ENCODE measurements around the gene SLC35B2.
A peak's percentile ranks its signal among the peaks of the same experiment; 100 is the strongest.

Gene SLC35B2

GRCh38 chr6:44255105-44255808 is 2.1 kb downstream of the SLC35B2 start:
- Histone ChIP-seq H3K4me2 (ENCODE audit: low read length) (no peak overlapping the region), H3K36me3 (ENCODE audit: control insufficient read depth, insufficient read depth, low read length) (no peaks in the 10 kb centered on the region), H3K4me1 (peaks cover 12% of the 10 kb centered on the region), H3K79me2 (no peaks in the 10 kb centered on the region), H3K4me3 (ENCODE audit: low read depth, low read length) (no peak overlapping the region), H3K27ac (no peak overlapping the region), H3K27me3 (ENCODE audit: control insufficient read depth, insufficient read depth, low read length) (no peaks in the 10 kb centered on the region), H3K9ac (no peak overlapping the region), H3K9me3 (ENCODE audit: control insufficient read depth, low read length) (no peaks in the 10 kb centered on the region), H2AFZ (no peak overlapping the region)
- TF ChIP-seq CTCF (IDR thresholded peaks at IDR 0.05) = no peak

DNA sequence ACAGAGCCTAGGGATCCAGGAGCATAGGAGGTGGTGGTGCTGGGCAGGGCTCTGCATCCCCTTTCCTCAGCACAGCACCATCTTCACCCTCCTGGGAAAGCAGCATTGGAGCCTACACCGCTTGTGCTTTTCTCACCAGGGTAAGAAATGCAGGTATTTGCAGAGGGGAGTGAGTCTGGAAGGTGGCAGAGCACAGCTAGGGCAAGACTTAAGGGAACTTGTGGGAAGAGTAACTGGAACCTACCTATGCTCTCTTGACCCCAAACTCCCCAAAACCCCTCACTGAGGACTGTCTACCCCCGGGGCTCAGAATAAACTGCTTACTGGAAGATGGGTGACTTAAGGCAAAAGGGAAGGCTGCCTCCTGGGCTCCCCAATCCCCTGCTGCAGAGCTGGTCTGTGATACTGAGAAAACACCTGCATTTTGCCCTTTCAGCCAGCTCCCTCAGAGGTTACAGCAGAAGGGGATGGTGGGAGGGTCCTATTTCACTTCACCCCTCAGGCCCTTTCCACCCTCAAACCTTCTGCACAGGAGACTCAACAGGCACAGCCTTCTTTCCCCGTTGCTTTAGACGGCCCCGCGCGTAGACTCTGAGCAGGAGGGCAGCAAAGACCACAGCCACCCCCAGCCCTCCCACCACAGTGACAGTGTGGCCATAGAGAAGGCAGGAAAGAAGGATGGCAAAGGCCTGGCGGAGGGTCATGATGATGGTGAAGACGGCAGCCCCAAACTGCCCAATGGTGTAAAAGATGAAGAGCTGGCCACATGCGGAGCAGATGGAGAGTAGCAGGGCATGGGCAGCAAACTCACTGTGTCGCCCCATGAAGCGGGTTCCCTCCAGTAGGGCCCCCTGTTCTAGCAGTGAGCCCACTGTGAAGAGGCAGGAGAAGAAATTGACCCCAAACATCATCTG is 2.9 kb downstream of the SLC35B2 start:
- Histone ChIP-seq H3K27me3 (ENCODE audit: control insufficient read depth, insufficient read depth, low read length) (no peaks in the 10 kb centered on the region), H3K4me3 (ENCODE audit: low read depth, low read length) (no peak overlapping the region), H3K27ac (no peak overlapping the region), H2AFZ (no peak overlapping the region), H3K36me3 (ENCODE audit: control insufficient read depth, insufficient read depth, low read length) (no peaks in the 10 kb centered on the region), H3K79me2 (no peaks in the 10 kb centered on the region), H3K4me2 (ENCODE audit: low read length) (no peak overlapping the region), H3K4me1 (peaks cover 12% of the 10 kb centered on the region), H3K9ac (no peak overlapping the region), H3K9me3 (ENCODE audit: control insufficient read depth, low read length) (no peaks in the 10 kb centered on the region)
- no peak for TF ChIP-seq CTCF (IDR thresholded peaks at IDR 0.05)

- no peak overlapping the region for H3K4me3 ChIP-seq (ENCODE audit: low read depth, low read length)
- H2AFZ ChIP-seq = no peak overlapping the region
- peak; percentile 44 for TF ChIP-seq CTCF (IDR thresholded peaks at IDR 0.05)
- no peaks in the 10 kb centered on the region for H3K36me3 ChIP-seq (ENCODE audit: control insufficient read depth, insufficient read depth, low read length)
- no peaks in the 10 kb centered on the region for H3K27me3 ChIP-seq (ENCODE audit: control insufficient read depth, insufficient read depth, low read length)
- no peak overlapping the region for H3K9ac ChIP-seq
- H3K4me2 ChIP-seq (ENCODE audit: low read length) = no peak overlapping the region
- peaks cover 2% of the 10 kb centered on the region for H3K79me2 ChIP-seq
- H3K4me1 ChIP-seq = peaks cover 13% of the 10 kb centered on the region
- H3K9me3 ChIP-seq (ENCODE audit: control insufficient read depth, low read length) = no peaks in the 10 kb centered on the region
- no peak overlapping the region for H3K27ac ChIP-seq
These were observed 3.8 kb downstream of the SLC35B2 start for GRCh38 chr6:44253307-44254101.

- Histone ChIP-seq H2AFZ (no peak overlapping the region), H3K27ac (no peak overlapping the region), H3K36me3 (ENCODE audit: control insufficient read depth, insufficient read depth, low read length) (no peaks in the 10 kb centered on the region), H3K79me2 (peaks cover 14% of the 10 kb centered on the region), H3K4me1 (peaks cover 13% of the 10 kb centered on the region), H3K9ac (no peak overlapping the region), H3K27me3 (ENCODE audit: control insufficient read depth, insufficient read depth, low read length) (no peaks in the 10 kb centered on the region), H3K4me2 (ENCODE audit: low read length) (no peak overlapping the region), H3K4me3 (ENCODE audit: low read depth, low read length) (no peak overlapping the region), H3K9me3 (ENCODE audit: control insufficient read depth, low read length) (no peaks in the 10 kb centered on the region)
- no peak for TF ChIP-seq CTCF (IDR thresholded peaks at IDR 0.05)
These were observed 5.5 kb downstream of the SLC35B2 start for GRCh38 chr6:44251576-44252524.

All from parathyroid adenoma (tissue), 2 donors.